ENCODE data around the gene PPP6R2.
"Not testable (repeated sequence)": the region's sequence is repeated elsewhere in the genome, so short reads cannot be mapped to it uniquely, and the experiment has no call there.

PPP6R2 gene

DNA sequence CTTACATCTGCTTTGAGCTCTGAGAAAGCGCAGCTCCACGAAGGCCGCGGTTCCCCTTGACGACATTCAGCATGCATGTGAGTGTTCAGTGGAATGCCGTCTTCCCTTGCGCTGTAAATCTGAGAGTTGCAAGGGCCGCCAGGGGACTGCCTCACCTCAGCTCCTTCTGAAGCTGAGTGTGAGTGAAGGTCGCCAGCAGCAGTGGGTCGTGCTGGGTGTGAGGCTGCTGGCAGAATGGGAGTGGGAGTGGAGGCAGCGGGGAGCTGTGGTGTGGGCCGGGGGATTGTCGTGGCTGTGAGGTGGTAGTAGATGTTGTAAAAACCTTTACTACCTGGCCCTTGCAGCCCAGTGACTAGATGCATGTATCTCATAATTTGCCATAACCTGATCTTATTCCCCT, 65.2 kb downstream of the PPP6R2 start:
- TF ChIP-seq POLR2AphosphoS5 (IDR thresholded peaks at IDR 0.05; ENCODE audit: low read depth, low read length), result no peak
- TF ChIP-seq POU2F2 (IDR thresholded peaks at IDR 0.05; ENCODE audit: low read depth, low read length), result no peak
- no peak for TF ChIP-seq SPI1 (IDR thresholded peaks at IDR 0.05; ENCODE audit: low read depth, low read length)
- TF ChIP-seq PAX5 (IDR thresholded peaks at IDR 0.05; ENCODE audit: insufficient read depth, low read length, severe bottlenecking), result no peak
- TF ChIP-seq TAF1 (IDR thresholded peaks at IDR 0.05; ENCODE audit: low read depth, low read length), result no peak
- no peak for TF ChIP-seq POLR2A (IDR thresholded peaks at IDR 0.05; ENCODE audit: low read depth, low read length)
- DNase-seq (ENCODE audit: insufficient read length, low spot score), result no peak
- FAIRE-seq, result no peak

DNA sequence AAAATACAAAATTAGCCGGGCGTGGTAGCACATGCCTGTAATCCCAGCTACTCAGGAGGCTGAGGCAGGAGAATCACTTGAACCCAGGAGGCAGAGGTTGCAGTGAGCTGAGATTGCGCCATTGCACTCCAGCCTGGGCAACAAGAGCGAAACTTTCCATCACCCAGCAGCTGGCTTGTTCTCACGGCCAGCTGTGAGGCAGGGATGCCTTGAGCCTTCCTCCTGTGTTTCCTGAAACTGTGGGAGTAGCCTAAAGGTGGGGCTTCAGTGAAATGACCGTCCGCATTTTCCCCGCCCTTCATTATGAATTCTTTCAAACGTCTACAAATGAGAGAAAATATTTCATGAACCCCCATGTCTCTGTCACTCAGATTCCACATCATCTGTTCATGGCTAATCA, 65.8 kb downstream of the PPP6R2 start:
- not testable (repeated sequence) for FAIRE-seq; DNase-seq (ENCODE audit: insufficient read length, low spot score)

DNA sequence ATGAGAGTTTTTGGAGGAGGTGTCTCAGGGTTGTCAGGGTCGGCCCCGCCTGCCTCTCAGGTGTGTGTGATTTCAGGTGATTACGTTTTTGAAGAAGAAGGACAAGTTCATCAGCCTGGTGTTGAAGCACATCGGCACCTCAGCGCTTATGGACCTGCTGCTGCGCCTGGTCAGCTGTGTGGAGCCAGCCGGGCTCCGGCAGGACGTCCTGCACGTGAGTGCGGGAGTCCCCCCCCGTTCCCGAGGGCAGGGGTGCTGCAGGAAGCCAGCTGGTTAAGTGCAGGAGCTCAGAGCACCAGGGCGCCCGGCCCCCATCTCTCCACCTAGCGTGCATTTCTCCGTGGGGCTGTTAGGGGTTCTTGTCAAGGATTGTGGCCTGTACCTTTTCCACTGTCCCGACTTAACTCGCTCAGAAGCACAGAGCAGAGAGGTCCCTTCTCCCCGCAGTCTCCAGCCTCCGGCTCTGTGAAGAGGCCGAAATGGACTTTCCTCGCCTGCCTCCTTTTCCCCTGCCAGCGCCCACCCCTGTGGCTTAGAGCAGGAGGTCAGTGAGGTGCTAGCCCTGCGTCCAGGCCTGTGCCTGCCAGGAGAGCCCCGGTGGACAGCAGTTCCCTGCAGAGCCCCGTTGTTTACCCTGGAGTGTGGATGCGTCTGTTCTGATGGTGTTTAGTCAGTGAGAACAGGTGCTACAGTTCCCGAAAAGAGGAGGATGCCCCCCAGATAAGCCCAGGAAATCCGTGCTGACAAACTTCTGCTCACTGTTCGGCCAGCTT, 71.5 kb downstream of the PPP6R2 start:
- DNase-seq (ENCODE audit: insufficient read length, low spot score) (no peak), FAIRE-seq (no peak)
- TF ChIP-seq SPI1 (IDR thresholded peaks at IDR 0.05; ENCODE audit: low read depth, low read length) (no peak), POLR2AphosphoS5 (IDR thresholded peaks at IDR 0.05; ENCODE audit: low read depth, low read length) (no peak), PAX5 (IDR thresholded peaks at IDR 0.05; ENCODE audit: insufficient read depth, low read length, severe bottlenecking) (no peak), TAF1 (IDR thresholded peaks at IDR 0.05; ENCODE audit: low read depth, low read length) (no peak), POLR2A (IDR thresholded peaks at IDR 0.05; ENCODE audit: low read depth, low read length) (no peak), POU2F2 (IDR thresholded peaks at IDR 0.05; ENCODE audit: low read depth, low read length) (no peak)

DNA sequence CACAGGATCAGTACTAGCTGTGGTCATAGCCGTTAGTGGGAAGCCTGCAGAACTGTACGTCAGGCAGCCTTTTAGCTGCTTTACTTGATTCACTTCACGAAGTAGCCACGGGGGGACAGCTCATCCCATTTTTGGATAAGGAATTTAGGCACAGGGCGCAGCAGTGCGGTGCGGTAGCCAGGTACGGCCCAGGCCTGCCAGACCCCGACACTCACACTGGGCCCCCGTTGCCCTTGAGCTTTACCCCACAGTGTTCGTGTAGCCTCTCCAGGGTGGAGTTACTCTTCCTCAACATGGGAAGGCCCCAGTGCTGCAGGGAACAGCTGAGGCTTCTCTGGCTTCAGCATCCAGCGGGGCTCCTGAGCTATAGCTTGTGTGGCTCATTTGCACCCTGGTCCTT, 72.3 kb downstream of the PPP6R2 start:
- DNase-seq (ENCODE audit: insufficient read length, low spot score) (no peak), FAIRE-seq (no peak)
- TF ChIP-seq POLR2AphosphoS5 (IDR thresholded peaks at IDR 0.05; ENCODE audit: low read depth, low read length), result no peak
- TF ChIP-seq POLR2A (IDR thresholded peaks at IDR 0.05; ENCODE audit: low read depth, low read length), result no peak
- TF ChIP-seq POU2F2 (IDR thresholded peaks at IDR 0.05; ENCODE audit: low read depth, low read length), result no peak
- no peak for TF ChIP-seq SPI1 (IDR thresholded peaks at IDR 0.05; ENCODE audit: low read depth, low read length)

DNA sequence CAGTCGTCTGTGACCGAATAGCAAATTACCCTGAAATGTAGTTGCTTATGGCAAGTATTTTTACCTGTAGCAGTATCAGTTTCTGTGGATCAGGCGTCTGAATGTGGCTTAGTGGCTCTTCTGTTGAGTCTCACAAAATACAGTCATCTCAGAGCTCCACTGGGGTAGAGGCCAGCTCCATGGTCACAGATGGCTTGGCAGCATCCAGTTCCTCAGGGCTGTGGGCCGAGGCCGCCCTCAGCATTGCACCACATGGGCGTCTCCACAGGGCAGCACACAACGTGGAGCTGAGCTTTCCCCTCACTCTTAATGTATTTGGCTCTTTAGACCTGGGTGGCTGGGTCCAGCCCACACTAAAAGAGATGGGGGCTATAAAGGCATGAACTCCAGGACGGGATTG, 73.9 kb downstream of the PPP6R2 start:
- no peak for FAIRE-seq
- TF ChIP-seq SPI1 (IDR thresholded peaks at IDR 0.05; ENCODE audit: low read depth, low read length) (no peak), POU2F2 (IDR thresholded peaks at IDR 0.05; ENCODE audit: low read depth, low read length) (no peak), PAX5 (IDR thresholded peaks at IDR 0.05; ENCODE audit: insufficient read depth, low read length, severe bottlenecking) (no peak), POLR2A (IDR thresholded peaks at IDR 0.05; ENCODE audit: low read depth, low read length) (no peak), TAF1 (IDR thresholded peaks at IDR 0.05; ENCODE audit: low read depth, low read length) (no peak), POLR2AphosphoS5 (IDR thresholded peaks at IDR 0.05; ENCODE audit: low read depth, low read length) (no peak)
- no peak for DNase-seq (ENCODE audit: insufficient read length, low spot score)

DNA sequence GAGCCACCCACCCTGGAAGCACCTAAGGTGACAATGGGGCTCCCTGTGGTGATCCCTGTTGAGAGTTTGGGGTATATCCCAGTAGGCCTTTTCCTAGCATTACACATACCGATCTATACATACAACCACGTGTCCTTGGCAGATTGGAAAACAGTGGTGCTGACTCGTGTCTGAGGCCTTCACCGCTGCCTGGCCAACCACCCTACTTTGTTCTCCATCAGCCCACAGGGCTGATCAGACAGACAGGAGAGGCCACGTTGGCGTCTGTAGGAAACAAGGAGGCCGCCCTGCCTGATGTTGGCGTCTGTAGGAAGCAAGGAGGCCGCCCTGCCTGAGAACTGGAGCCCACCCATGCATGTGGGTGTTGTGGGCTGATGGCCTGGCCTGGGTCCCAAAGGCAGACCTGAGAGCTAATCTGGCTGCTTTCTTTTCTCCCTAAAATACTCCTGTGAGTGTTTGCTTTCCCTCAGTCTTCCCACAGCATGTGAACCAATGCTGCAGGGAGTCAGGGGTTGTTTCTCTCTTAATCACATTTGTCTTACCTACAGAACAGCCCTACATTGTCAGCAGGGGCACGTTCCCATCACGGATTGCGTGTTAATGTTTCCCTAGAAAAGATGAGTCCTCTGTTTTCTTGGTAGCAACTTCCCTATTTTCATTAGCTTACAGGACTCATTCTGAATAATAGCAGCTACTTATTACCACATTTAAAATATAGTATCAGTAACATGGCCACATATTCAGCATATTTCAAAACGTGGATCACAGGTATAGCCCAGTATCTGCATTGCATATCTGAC, 74.5 kb downstream of the PPP6R2 start:
- no peak for TF ChIP-seq PAX5 (IDR thresholded peaks at IDR 0.05; ENCODE audit: insufficient read depth, low read length, severe bottlenecking)
- no peak for TF ChIP-seq TAF1 (IDR thresholded peaks at IDR 0.05; ENCODE audit: low read depth, low read length)
- no peak for TF ChIP-seq POU2F2 (IDR thresholded peaks at IDR 0.05; ENCODE audit: low read depth, low read length)
- TF ChIP-seq SPI1 (IDR thresholded peaks at IDR 0.05; ENCODE audit: low read depth, low read length), result no peak
- no peak for TF ChIP-seq POLR2AphosphoS5 (IDR thresholded peaks at IDR 0.05; ENCODE audit: low read depth, low read length)
- no peak for TF ChIP-seq POLR2A (IDR thresholded peaks at IDR 0.05; ENCODE audit: low read depth, low read length)
- no peak for FAIRE-seq
- no peak for DNase-seq (ENCODE audit: insufficient read length, low spot score)

DNA sequence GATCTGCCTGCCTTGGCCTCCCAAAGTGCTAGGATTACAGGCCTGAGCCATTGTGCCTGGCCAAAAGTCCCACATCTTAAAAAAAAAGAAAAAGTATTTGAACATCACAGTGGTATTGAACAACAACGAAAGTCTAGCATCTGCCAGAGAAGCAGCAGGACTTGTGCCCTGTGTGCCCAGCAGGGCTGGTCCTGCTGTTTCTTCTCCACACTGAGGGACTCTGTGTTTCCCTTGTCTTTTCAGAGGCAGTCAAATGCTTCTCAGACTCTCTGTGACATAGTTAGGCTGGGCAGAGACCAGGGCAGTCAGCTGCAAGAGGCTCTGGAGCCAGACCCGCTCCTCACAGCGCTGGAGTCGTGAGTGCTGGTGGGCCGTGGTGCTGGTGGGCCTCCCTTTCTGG, 75.5 kb downstream of the PPP6R2 start:
- TF ChIP-seq TAF1 (IDR thresholded peaks at IDR 0.05; ENCODE audit: low read depth, low read length), result no peak
- TF ChIP-seq POLR2AphosphoS5 (IDR thresholded peaks at IDR 0.05; ENCODE audit: low read depth, low read length), result no peak
- TF ChIP-seq POU2F2 (IDR thresholded peaks at IDR 0.05; ENCODE audit: low read depth, low read length), result no peak
- TF ChIP-seq POLR2A (IDR thresholded peaks at IDR 0.05; ENCODE audit: low read depth, low read length), result no peak
- TF ChIP-seq PAX5 (IDR thresholded peaks at IDR 0.05; ENCODE audit: insufficient read depth, low read length, severe bottlenecking), result no peak
- no peak for TF ChIP-seq SPI1 (IDR thresholded peaks at IDR 0.05; ENCODE audit: low read depth, low read length)
- DNase-seq (ENCODE audit: insufficient read length, low spot score), result no peak
- no peak for FAIRE-seq

DNA sequence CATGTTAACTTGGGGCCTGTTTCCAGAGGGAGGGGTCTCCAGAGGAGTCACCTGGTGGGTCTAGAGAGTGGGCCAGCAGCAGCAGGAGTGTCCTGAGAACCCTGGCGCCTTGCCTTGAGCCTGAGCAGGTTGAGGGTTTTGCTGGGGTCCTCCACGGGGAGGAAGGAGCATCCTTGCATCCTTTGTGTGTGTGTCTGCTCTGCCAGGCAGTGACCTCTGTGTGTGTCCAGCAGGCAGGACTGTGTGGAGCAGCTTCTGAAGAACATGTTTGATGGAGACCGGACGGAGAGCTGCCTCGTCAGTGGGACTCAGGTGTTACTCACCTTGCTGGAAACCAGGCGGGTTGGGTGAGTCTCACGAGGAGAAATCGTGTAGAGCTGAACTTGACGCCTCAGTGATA, 76.0 kb downstream of the PPP6R2 start:
- no peak for FAIRE-seq
- TF ChIP-seq POLR2A (IDR thresholded peaks at IDR 0.05; ENCODE audit: low read depth, low read length), result no peak
- no peak for DNase-seq (ENCODE audit: insufficient read length, low spot score)

DNA sequence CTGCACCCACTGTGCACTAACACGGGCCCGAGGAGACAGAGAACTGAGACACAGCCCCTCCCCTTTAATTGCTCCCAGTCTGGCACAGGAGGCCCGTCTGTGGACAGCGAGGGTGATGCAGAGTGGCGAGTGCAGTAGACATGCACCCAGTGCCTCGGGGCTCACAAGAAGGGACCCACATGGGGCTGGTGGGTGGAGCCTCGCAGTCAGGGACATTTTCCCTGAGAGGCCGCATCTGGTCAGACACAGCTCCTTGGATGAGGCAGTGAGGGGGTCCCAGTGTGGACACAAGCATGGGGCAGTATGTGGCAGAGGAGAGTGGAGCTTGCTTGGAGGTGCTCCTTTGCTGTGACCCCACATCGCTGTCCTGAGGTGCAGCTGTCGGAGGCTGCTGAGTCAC, 76.9 kb downstream of the PPP6R2 start:
- no peak for FAIRE-seq
- DNase-seq (ENCODE audit: insufficient read length, low spot score), result no peak
- TF ChIP-seq TAF1 (IDR thresholded peaks at IDR 0.05; ENCODE audit: low read depth, low read length), result no peak
- TF ChIP-seq POLR2A (IDR thresholded peaks at IDR 0.05; ENCODE audit: low read depth, low read length), result no peak
- no peak for TF ChIP-seq POLR2AphosphoS5 (IDR thresholded peaks at IDR 0.05; ENCODE audit: low read depth, low read length)
- no peak for TF ChIP-seq SPI1 (IDR thresholded peaks at IDR 0.05; ENCODE audit: low read depth, low read length)
- TF ChIP-seq POU2F2 (IDR thresholded peaks at IDR 0.05; ENCODE audit: low read depth, low read length), result no peak
- TF ChIP-seq PAX5 (IDR thresholded peaks at IDR 0.05; ENCODE audit: insufficient read depth, low read length, severe bottlenecking), result no peak

DNA sequence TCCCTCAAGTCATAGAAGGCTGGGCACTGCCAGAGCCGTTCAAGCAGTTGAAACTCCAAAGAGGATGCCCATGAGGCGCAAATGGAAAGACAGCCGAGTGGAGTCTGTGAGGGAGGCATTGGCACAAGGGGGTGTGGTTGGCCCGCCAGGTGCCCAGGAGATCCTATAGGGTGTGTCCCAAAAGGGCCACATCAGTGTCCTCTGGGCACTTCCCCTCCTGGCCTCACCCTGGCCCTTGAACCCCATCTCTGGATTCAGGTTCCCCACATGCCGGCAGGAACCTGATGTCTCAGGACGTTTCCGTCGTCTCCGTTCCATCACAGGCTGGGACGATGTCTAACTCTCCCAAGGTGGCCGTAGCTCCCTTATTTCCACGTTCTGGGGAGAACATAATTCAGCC, 77.5 kb downstream of the PPP6R2 start:
- DNase-seq (ENCODE audit: insufficient read length, low spot score), result no peak
- TF ChIP-seq POU2F2 (IDR thresholded peaks at IDR 0.05; ENCODE audit: low read depth, low read length) (no peak), TAF1 (IDR thresholded peaks at IDR 0.05; ENCODE audit: low read depth, low read length) (no peak), SPI1 (IDR thresholded peaks at IDR 0.05; ENCODE audit: low read depth, low read length) (no peak), POLR2A (IDR thresholded peaks at IDR 0.05; ENCODE audit: low read depth, low read length) (no peak), PAX5 (IDR thresholded peaks at IDR 0.05; ENCODE audit: insufficient read depth, low read length, severe bottlenecking) (no peak), POLR2AphosphoS5 (IDR thresholded peaks at IDR 0.05; ENCODE audit: low read depth, low read length) (no peak)
- FAIRE-seq, result no peak

Data from GM12891 (cell line).